ENCODE results near the gene PJA1. TPM values are rescaled to one million over a fixed set of nuclear protein-coding genes. Genes with fewer than 3 reads are reported as not detected.
A peak's percentile ranks its signal among the peaks of the same experiment; 100 is the strongest.

PJA1 gene
- polyA plus RNA-seq, 2 of the 4 experiments (the other 2 are of a cell fraction): 19.6 to 20.2 TPM

GRCh38 chrX:69192603-69193002 is 27.4 kb upstream of the PJA1 start:
- Histone ChIP-seq H3K4me2 (no peak overlapping the region), H3K27ac (no peak overlapping the region), H3K4me3 (no peak overlapping the region), H3K4me1 (no peaks in the 10 kb centered on the region), H3K9me3 (no peaks in the 10 kb centered on the region)
- TF ChIP-seq EHMT2 (IDR thresholded peaks at IDR 0.05; ENCODE audit: low read depth): no peak
- TF ChIP-seq RFX5 (IDR thresholded peaks at IDR 0.05): no peak
- TF ChIP-seq CTCF (IDR thresholded peaks at IDR 0.05): no peak
- TF ChIP-seq MAFK (IDR thresholded peaks at IDR 0.05; ENCODE audit: partially characterized antibody): no peak
- TF ChIP-seq MAX (IDR thresholded peaks at IDR 0.05): no peak
- FAIRE-seq (no peak), DNase-seq (ENCODE audit: low read depth in 1 of 2, low spot score in 1 of 2) (no peak), ATAC-seq (no peak)
- CTCF ChIA-PET: interaction anchor here (1.2 kb wide), 1 partner anchor 29 kb away, joined by 4 read pairs; no protein-coding TSS in a partner anchor
- 46% methylated on average over 2 of the region's 2 CpGs for whole genome bisulfite sequencing (ENCODE audit: missing lambda C conversion rate)
- POLR2A ChIA-PET: interaction anchor here (0.6 kb wide), 1 partner anchor 12 kb away, joined by 3 read pairs; no protein-coding TSS in a partner anchor

DNA sequence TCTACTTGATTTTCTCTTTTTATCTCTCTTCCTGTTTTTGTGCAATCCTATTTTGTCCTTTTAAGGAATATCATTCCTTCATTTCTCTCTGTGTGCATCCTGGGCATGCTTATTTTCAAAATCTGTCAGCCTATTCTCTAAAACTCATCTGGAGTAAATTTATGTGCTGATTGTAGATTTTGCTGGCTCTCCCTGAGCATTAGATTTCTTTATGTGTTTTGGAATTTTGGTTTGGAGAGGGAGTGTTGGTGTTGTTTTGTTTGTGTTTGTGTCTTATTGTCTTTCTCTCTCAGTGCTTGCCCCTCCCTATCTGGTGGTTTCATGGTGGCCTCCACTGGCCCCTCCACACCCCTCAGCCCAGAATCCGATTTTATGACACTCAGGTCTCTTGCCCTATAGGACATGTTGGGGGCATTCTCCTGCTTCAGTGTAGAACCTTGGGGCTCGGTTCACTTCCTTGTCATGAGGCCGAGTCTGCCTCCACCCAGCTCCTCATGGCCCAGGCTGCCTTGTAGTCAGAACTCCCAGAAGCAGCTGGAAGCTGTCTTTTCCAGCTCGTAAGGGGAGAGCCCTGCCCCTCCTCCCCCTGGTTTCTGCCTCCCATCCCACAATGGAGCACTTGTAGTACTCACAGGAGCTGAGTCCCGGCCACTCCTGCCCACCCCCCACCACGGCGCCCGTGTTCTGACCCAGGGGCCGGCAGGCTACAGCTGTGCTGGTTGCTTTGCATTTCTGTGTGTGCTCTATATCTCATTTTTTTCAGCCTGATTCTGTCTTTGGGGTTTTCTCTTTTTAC is 24.5 kb upstream of the PJA1 start:
- DNase-seq (ENCODE audit: low read depth in 1 of 2, low spot score in 1 of 2): no peak
- H3K4me1 ChIP-seq: no peaks in the 10 kb centered on the region
- FAIRE-seq: peak; percentile 43
- H3K9me3 ChIP-seq: no peaks in the 10 kb centered on the region
- 51% methylated on average over 8 of the region's 9 CpGs for WGBS (ENCODE audit: missing lambda C conversion rate)
- no peak for TF ChIP-seq HOXB13 (CRISPR knock-in tag; IDR thresholded peaks at IDR 0.05; ENCODE audit: low read depth)
- no peak for TF ChIP-seq JUNB (IDR thresholded peaks at IDR 0.05)
- no peak for TF ChIP-seq RNF2 (IDR thresholded peaks at IDR 0.05; ENCODE audit: borderline replicate concordance, low read depth)
- TF ChIP-seq HOXA7 (CRISPR knock-in tag; IDR thresholded peaks at IDR 0.05): no peak
- TF ChIP-seq NPAS2 (CRISPR knock-in tag; IDR thresholded peaks at IDR 0.05; ENCODE audit: borderline replicate concordance): no peak
- no peak for TF ChIP-seq FOSL2 (IDR thresholded peaks at IDR 0.05)
- no peak for TF ChIP-seq FOSL2 (CRISPR knock-in tag; IDR thresholded peaks at IDR 0.05)
- no peak for TF ChIP-seq CBX2 (IDR thresholded peaks at IDR 0.05; ENCODE audit: borderline replicate concordance, low read depth)
- TF ChIP-seq PHF8 (IDR thresholded peaks at IDR 0.05; ENCODE audit: borderline replicate concordance, low read depth): no peak
- no peak for TF ChIP-seq ESRRA (IDR thresholded peaks at IDR 0.05; ENCODE audit: borderline replicate concordance, low read length)
- TF ChIP-seq EHF (CRISPR knock-in tag; IDR thresholded peaks at IDR 0.05): no peak
- TF ChIP-seq RAD21 (conservative IDR thresholded peaks at IDR 0.05 in 1 of 2, IDR thresholded peaks at IDR 0.05 in 1 of 2): no peak
- no peak for TF ChIP-seq HDAC2 (IDR thresholded peaks at IDR 0.05)
- no peak for TF ChIP-seq NR3C1 (IDR thresholded peaks at IDR 0.05)
- no peak for TF ChIP-seq ZFP36 (IDR thresholded peaks at IDR 0.05; ENCODE audit: borderline replicate concordance, partially characterized antibody)
- TF ChIP-seq CHD2 (IDR thresholded peaks at IDR 0.05; ENCODE audit: low read length, partially characterized antibody): no peak
- TF ChIP-seq, protein P1, sequence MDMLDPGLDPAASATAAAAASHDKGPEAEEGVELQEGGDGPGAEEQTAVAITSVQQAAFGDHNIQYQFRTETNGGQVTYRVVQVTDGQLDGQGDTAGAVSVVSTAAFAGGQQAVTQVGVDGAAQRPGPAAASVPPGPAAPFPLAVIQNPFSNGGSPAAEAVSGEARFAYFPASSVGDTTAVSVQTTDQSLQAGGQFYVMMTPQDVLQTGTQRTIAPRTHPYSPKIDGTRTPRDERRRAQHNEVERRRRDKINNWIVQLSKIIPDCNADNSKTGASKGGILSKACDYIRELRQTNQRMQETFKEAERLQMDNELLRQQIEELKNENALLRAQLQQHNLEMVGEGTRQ (IDR thresholded peaks at IDR 0.05): no peak
- no peak for TF ChIP-seq RARB (CRISPR knock-in tag; IDR thresholded peaks at IDR 0.05)
- TF ChIP-seq REST (IDR thresholded peaks at IDR 0.05): no peak
- no peak for ATAC-seq
- no peak overlapping the region for H3K4me2 ChIP-seq
- no peak overlapping the region for H3K4me3 ChIP-seq
- no peak overlapping the region for H3K27ac ChIP-seq
- ChIA-PET CTCF (interaction anchor here (2.0 kb wide), 1 partner anchor 362 kb away, joined by 6 read pairs; no protein-coding TSS in a partner anchor), POLR2A (no interaction called here)
